Tibial nerve (tissue), 4 donors: Measurements from ENCODE around the gene MSL3B.

ENCODE experiments used
- EP300 ChIP-seq, 2 donors: sonication (generic); formaldehyde crosslinking; IDR thresholded peaks; one replicate each; pipeline ENCODE4 v1.6.1; 2017; ENCODE audit warnings: antibody characterized with exemption in 2 of 2, mild to moderate bottlenecking in 1 of 2
- POLR2A ChIP-seq, 2 donors: fragments of 450-650 bp; IDR thresholded peaks; one replicate each; pipeline ENCODE4 v1.6.1; 2017; ENCODE audit warnings: antibody characterized with exemption in 2 of 2, mild to moderate bottlenecking in 2 of 2, moderate library complexity in 2 of 2
- TF ChIP-seq, protein P1 (sequence below), 5 experiments: fragments of 200-600 bp in 3 of 5; fragments of 450-650 bp in 2 of 5; sonication (generic) in 3 of 5; IDR thresholded peaks; one replicate each; pipeline ENCODE4 v1.5.1; 2016 to 2019; ENCODE audit warnings: antibody characterized with exemption in 5 of 5, mild to moderate bottlenecking in 3 of 5, moderate library complexity in 2 of 5

- TF ChIP-seq POLR2A (IDR thresholded peaks at IDR 0.05), result no peak
- TF ChIP-seq, protein P1, sequence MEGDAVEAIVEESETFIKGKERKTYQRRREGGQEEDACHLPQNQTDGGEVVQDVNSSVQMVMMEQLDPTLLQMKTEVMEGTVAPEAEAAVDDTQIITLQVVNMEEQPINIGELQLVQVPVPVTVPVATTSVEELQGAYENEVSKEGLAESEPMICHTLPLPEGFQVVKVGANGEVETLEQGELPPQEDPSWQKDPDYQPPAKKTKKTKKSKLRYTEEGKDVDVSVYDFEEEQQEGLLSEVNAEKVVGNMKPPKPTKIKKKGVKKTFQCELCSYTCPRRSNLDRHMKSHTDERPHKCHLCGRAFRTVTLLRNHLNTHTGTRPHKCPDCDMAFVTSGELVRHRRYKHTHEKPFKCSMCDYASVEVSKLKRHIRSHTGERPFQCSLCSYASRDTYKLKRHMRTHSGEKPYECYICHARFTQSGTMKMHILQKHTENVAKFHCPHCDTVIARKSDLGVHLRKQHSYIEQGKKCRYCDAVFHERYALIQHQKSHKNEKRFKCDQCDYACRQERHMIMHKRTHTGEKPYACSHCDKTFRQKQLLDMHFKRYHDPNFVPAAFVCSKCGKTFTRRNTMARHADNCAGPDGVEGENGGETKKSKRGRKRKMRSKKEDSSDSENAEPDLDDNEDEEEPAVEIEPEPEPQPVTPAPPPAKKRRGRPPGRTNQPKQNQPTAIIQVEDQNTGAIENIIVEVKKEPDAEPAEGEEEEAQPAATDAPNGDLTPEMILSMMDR (IDR thresholded peaks at IDR 0.05), result no peak
- TF ChIP-seq EP300 (IDR thresholded peaks at IDR 0.05), result no peak
Measured at GRCh38 chr2:233832869-233833311, 35.3 kb downstream of the MSL3B start.
